Vagina (tissue), 2 donors: ENCODE measurements around the gene MMEL1. TPM values are rescaled to one million over a fixed set of nuclear protein-coding genes. Genes with fewer than 3 reads are reported as not detected.
"Not testable (repeated sequence)": the region's sequence is repeated elsewhere in the genome, so short reads cannot be mapped to it uniquely, and the experiment has no call there.

ENCODE experiments used
- DNase-seq, 2 donors: peaks; one replicate each; pipeline ENCODE4 v3.0.0-alpha.2; 2017; ENCODE audit errors: extremely low spot score in 2 of 2
- H3K27ac ChIP-seq: fragments of 200-600 bp; sonication (generic); one replicate; pipeline ENCODE4 v1.5.1; 2019
- H3K27me3 ChIP-seq: fragments of 200-600 bp; sonication (generic); one replicate; pipeline ENCODE4 v1.5.1; 2019
- H3K36me3 ChIP-seq, 2 donors: fragments of 200-600 bp; sonication (generic); one replicate each; pipeline ENCODE4 v1.5.1; 2017 to 2019
- H3K4me1 ChIP-seq: fragments of 200-600 bp; sonication (generic); one replicate; pipeline ENCODE4 v1.5.1; 2019
- H3K4me3 ChIP-seq, 2 donors: fragments of 200-600 bp; sonication (generic); 1 replicate in 1 of 2; 2 replicates in 1 of 2; pipeline ENCODE4 v1.5.1; 2016 to 2019
- H3K9me3 ChIP-seq: fragments of 200-600 bp; sonication (generic); one replicate; pipeline ENCODE4 v1.5.1; 2019
- CTCF ChIP-seq, 3 experiments: fragments of 450-650 bp in 2 of 3; fragments of 200-600 bp in 1 of 3; sonication (generic) in 1 of 3; IDR thresholded peaks; one replicate each; pipeline ENCODE4 v1.5.1; 2017 to 2019; ENCODE audit warnings: antibody characterized with exemption in 3 of 3, mild to moderate bottlenecking in 2 of 3, moderate library complexity in 2 of 3
- POLR2A ChIP-seq, 2 donors: fragments of 450-650 bp; IDR thresholded peaks; one replicate each; pipeline ENCODE4 v1.6.1; 2017; ENCODE audit warnings: antibody characterized with exemption in 2 of 2, mild to moderate bottlenecking in 2 of 2, moderate library complexity in 2 of 2
- POLR2AphosphoS5 ChIP-seq, 2 donors: sonication (generic); formaldehyde crosslinking; IDR thresholded peaks; one replicate each; pipeline ENCODE4 v1.9.0; 2017; ENCODE audit warnings: antibody characterized with exemption in 2 of 2, mild to moderate bottlenecking in 2 of 2, low read depth in 1 of 2; ENCODE audit not compliant: insufficient read depth in 1 of 2
- intact Hi-C: fragments of 100-400 bp; cut with DNase I; formaldehyde crosslinking; loops from one replicate; pipeline ENCODE4 v1.15.1; 2023
- total RNA-seq: library from RNA; depleted of rRNA; stranded (reverse); fragments of >200 nt; gene quantifications from one replicate; pipeline ENCODE4 v1.2.3, GENCODE V29; 2016

MMEL1 gene
- total RNA-seq, 1 donor from 2014 or later = 4.4 TPM

DNA sequence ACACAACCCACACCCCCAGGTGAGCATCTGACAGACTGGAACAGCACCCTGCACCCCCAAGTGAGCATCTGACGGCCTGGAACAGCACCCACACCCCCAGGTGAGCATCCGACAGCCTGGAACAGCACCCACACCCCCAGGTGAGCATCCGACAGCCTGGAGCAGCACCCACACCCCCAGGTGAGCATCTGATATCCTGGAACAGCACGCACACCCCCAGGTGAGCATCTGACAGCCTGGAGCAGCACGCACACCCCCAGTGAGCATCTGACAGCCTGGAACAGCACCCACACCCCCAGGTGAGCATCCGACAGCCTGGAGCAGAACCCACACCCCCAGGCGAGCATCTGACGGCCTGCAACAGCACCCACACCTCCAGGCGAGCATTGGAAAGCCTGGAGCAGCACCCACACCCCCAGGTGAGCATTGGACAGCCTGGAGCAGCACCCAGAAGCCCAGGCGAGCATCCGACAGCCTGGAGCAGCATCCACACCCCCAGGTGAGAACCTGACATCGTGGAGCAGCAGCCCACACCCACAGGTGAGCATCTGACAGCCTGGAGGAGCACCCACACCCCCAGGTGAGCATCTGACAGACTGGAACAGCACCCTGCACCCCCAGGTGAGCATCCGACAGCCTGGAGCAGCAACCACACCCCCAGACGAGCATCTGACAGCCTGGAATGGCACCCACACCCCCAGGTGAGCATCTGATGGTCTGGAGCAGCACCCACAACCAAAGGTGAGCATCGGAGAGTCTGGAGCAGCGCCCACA, 19.5 kb upstream of the MMEL1 start:
- DNase-seq, intact Hi-C loops: not testable (repeated sequence)

GRCh38 chr1:2650967-2651645, 18.3 kb upstream of the MMEL1 start:
- Histone ChIP-seq H3K4me1 (no peaks in the 10 kb centered on the region), H3K27ac (no peak overlapping the region), H3K27me3 (no peaks in the 10 kb centered on the region), H3K36me3 (no peaks in the 10 kb centered on the region), H3K9me3 (peaks cover 4% of the 10 kb centered on the region), H3K4me3 (no peak overlapping the region)
- TF ChIP-seq CTCF (IDR thresholded peaks at IDR 0.05) (no peak), POLR2A (IDR thresholded peaks at IDR 0.05) (no peak), POLR2AphosphoS5 (IDR thresholded peaks at IDR 0.05; ENCODE audit: insufficient read depth in 1 of 2, low read depth in 1 of 2) (no peak)
- intact Hi-C loops = no loop called here
- no peak for DNase-seq

More for the DNA sequence above, 19.5 kb upstream of the MMEL1 start:
- H3K4me1 ChIP-seq, H3K27me3 ChIP-seq, H3K9me3 ChIP-seq, H3K36me3 ChIP-seq, H3K27ac ChIP-seq, H3K4me3 ChIP-seq: not testable (repeated sequence)

DNA sequence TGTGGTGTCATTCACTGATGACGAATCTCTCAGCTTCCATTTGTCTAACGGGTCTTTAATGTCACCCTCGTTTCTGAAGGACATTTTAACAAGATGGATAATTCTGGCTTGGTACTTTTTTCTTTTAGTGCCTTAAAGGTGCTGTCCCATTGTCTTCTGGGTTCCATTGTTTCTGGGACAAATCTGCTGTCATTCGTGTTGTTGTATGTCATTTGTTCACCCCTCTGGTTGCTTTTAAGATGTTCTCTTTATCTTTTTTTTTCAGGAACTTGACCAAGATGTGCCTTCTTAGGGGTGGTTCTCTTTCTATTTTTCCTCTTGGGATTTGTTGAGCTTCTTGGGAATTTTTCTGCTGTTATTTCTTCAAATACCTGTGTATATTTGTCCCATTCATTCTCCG, 14.0 kb upstream of the MMEL1 start:
- Histone ChIP-seq H3K9me3 (peaks cover 4% of the 10 kb centered on the region), H3K36me3 (no peaks in the 10 kb centered on the region), H3K27me3 (no peaks in the 10 kb centered on the region), H3K4me3 (no peak overlapping the region), H3K27ac (no peak overlapping the region), H3K4me1 (peaks cover 18% of the 10 kb centered on the region)
- intact Hi-C loops = loop anchor here (10.0 kb wide), 1 partner anchor 232 kb away; the partner anchor contains the start of gene PEX10
- no peak for TF ChIP-seq POLR2AphosphoS5 (IDR thresholded peaks at IDR 0.05; ENCODE audit: insufficient read depth in 1 of 2, low read depth in 1 of 2)
- no peak for TF ChIP-seq CTCF (IDR thresholded peaks at IDR 0.05)
- no peak for TF ChIP-seq POLR2A (IDR thresholded peaks at IDR 0.05)
- no peak for DNase-seq

GRCh38 chr1:2645776-2646175, 13.0 kb upstream of the MMEL1 start:
- no peak overlapping the region for H3K27ac ChIP-seq
- H3K36me3 ChIP-seq = no peaks in the 10 kb centered on the region
- no peaks in the 10 kb centered on the region for H3K27me3 ChIP-seq
- H3K4me3 ChIP-seq = no peak overlapping the region
- peaks cover 25% of the 10 kb centered on the region for H3K4me1 ChIP-seq
- DNase-seq = no peak
- peaks cover 4% of the 10 kb centered on the region for H3K9me3 ChIP-seq
- TF ChIP-seq POLR2AphosphoS5 (IDR thresholded peaks at IDR 0.05; ENCODE audit: insufficient read depth in 1 of 2, low read depth in 1 of 2) (no peak), CTCF (IDR thresholded peaks at IDR 0.05) (no peak), POLR2A (IDR thresholded peaks at IDR 0.05) (no peak)
- intact Hi-C loops = loop anchor here (10.0 kb wide), 1 partner anchor 231 kb away; the partner anchor contains the start of gene PEX10

- H3K36me3 ChIP-seq = no peaks in the 10 kb centered on the region
- intact Hi-C loops = loop anchor here (10.0 kb wide), 1 partner anchor 230 kb away; the partner anchor contains the start of gene PEX10
- H3K27ac ChIP-seq = no peak overlapping the region
- no peak overlapping the region for H3K4me3 ChIP-seq
- peaks cover 25% of the 10 kb centered on the region for H3K4me1 ChIP-seq
- no peak for DNase-seq
- no peak for TF ChIP-seq POLR2AphosphoS5 (IDR thresholded peaks at IDR 0.05; ENCODE audit: insufficient read depth in 1 of 2, low read depth in 1 of 2)
- TF ChIP-seq POLR2A (IDR thresholded peaks at IDR 0.05) = no peak
- TF ChIP-seq CTCF (IDR thresholded peaks at IDR 0.05) = no peak
- no peaks in the 10 kb centered on the region for H3K27me3 ChIP-seq
- H3K9me3 ChIP-seq = peaks cover 4% of the 10 kb centered on the region
These were observed 12.3 kb upstream of the MMEL1 start for GRCh38 chr1:2645143-2645542.
